K562 (cell line): Measurements from ENCODE around the gene TXNRD2. TPM values are rescaled to one million over a fixed set of nuclear protein-coding genes. Genes with fewer than 3 reads are reported as not detected.

Experiments used
- CBFB ChIP-seq: sonication (generic); formaldehyde crosslinking; IDR thresholded peaks from 2 replicates; pipeline ENCODE4 v1.4.0; 2020; ENCODE audit warnings: mild to moderate bottlenecking, missing genetic modification reagents
- CCNT2 ChIP-seq: IDR thresholded peaks from 2 replicates; pipeline ENCODE4 v1.6.1; 2011; ENCODE audit warnings: borderline replicate concordance, low read depth, mild to moderate bottlenecking, moderate library complexity, mixed read lengths, low read length; ENCODE audit not compliant: insufficient read length; ENCODE audit errors: extremely low read depth
- DMBX1 ChIP-seq: fragments of 250-450 bp; sonication (Bioruptor Pico); IDR thresholded peaks from 2 replicates; pipeline ENCODE4 v1.8.0; 2022; ENCODE audit warnings: inconsistent platforms, mild to moderate bottlenecking, moderate library complexity, borderline replicate concordance
- EP300 ChIP-seq: IDR thresholded peaks from 2 replicates; pipeline ENCODE4 v1.6.1; 2012; ENCODE audit warnings: low read length, improper control_type of control experiment
- FOXM1 ChIP-seq, 2 experiments: fragments of 450-650 bp in 1 of 2; sonication (generic) in 1 of 2; formaldehyde crosslinking in 1 of 2; IDR thresholded peaks; 2 replicates each; pipeline versions ENCODE4 v1.6.1 to v1.9.0; 2017 to 2022; ENCODE audit warnings: low read depth in 2 of 2, mild to moderate bottlenecking in 2 of 2, missing genetic modification reagents in 1 of 2, moderate library complexity in 1 of 2
- GMEB1 ChIP-seq: fragments of 250-450 bp; sonication (Bioruptor Pico); IDR thresholded peaks from 2 replicates; pipeline ENCODE4 v1.4.0; 2020; ENCODE audit warnings: mild to moderate bottlenecking
- MYNN ChIP-seq, 2 experiments: sonication (generic); formaldehyde crosslinking in 1 of 2; IDR thresholded peaks; 2 replicates each; pipeline versions ENCODE4 v1.5.0 to v1.6.1; 2016 to 2020; ENCODE audit warnings: antibody characterized with exemption in 1 of 2, missing genetic modification reagents in 1 of 2
- NELFE ChIP-seq: IDR thresholded peaks from 2 replicates; pipeline ENCODE4 v1.6.1; 2011; ENCODE audit warnings: mild to moderate bottlenecking; ENCODE audit not compliant: insufficient read depth, insufficient read length
- PTTG1 ChIP-seq: fragments of 450-650 bp; IDR thresholded peaks from 2 replicates; pipeline ENCODE4 v1.6.1; 2016; ENCODE audit warnings: low read depth, mild to moderate bottlenecking, missing genetic modification characterization, missing compliant biosample characterization
- RBM34 ChIP-seq: fragments of 200-400 bp; formaldehyde crosslinking; IDR thresholded peaks from 2 replicates; pipeline ENCODE4 v1.6.1; 2018; ENCODE audit warnings: low read length, borderline replicate concordance; ENCODE audit not compliant: insufficient read depth
- RNF2 ChIP-seq: sonication (generic); IDR thresholded peaks from 2 replicates; pipeline ENCODE4 v1.6.1; 2016
- TBL1XR1 ChIP-seq, 2 experiments: IDR thresholded peaks; 2 replicates each; pipeline ENCODE4 v1.6.1; 2012; ENCODE audit warnings: improper control_type of control experiment in 2 of 2, low read length in 2 of 2, mild to moderate bottlenecking in 1 of 2
- TRIM24 ChIP-seq, 2 experiments: fragments of 450-650 bp; IDR thresholded peaks; 2 replicates each; pipeline ENCODE4 v1.6.1; 2016
- ZNF174 ChIP-seq: fragments of 250-450 bp; sonication (Bioruptor Pico); IDR thresholded peaks from 2 replicates; pipeline ENCODE4 v1.4.0; 2020; ENCODE audit warnings: mild to moderate bottlenecking
- ZNF3 ChIP-seq: fragments of 250-450 bp; sonication (Bioruptor Pico); IDR thresholded peaks from 2 replicates; pipeline ENCODE4 v1.5.0; 2021; ENCODE audit warnings: mild to moderate bottlenecking, moderate library complexity
- ZNF507 ChIP-seq: conservative IDR thresholded peaks from 2 replicates; pipeline ENCODE4 v1.6.1; 2017; ENCODE audit warnings: missing genetic modification characterization, missing compliant biosample characterization
- ZNF551 ChIP-seq: fragments of 250-450 bp; sonication (Bioruptor Pico); IDR thresholded peaks from 2 replicates; pipeline ENCODE4 v1.5.0; 2021; ENCODE audit warnings: mild to moderate bottlenecking, moderate library complexity
- ZNF695 ChIP-seq: fragments of 450-650 bp; formaldehyde crosslinking; IDR thresholded peaks from 2 replicates; pipeline ENCODE4 v1.4.0; 2020; ENCODE audit warnings: mild to moderate bottlenecking, moderate library complexity
- ZNF699 ChIP-seq: fragments of 250-450 bp; sonication (Bioruptor Pico); IDR thresholded peaks from 2 replicates; pipeline ENCODE4 v1.8.0; 2021; ENCODE audit warnings: mild to moderate bottlenecking, moderate library complexity; ENCODE audit not compliant: insufficient replicate concordance
- ZNF79 ChIP-seq: fragments of 250-450 bp; sonication (Bioruptor Pico); IDR thresholded peaks from 2 replicates; pipeline ENCODE4 v1.4.0; 2020; ENCODE audit warnings: low read depth, mild to moderate bottlenecking, moderate library complexity
- polyA plus RNA-seq, 8 experiments: library from polyadenylated mRNA; depleted of rRNA in 4 of 8; stranded (reverse) in 5 of 8; unstranded in 3 of 8; fragments of >200 nt; fragmentation: Nextera tagmentation in 2 of 8; fragmentation: Illumina TruSeq in 1 of 8; extraction: Ambion mirVana in 2 of 8; extraction: Trizol in 1 of 8; gene quantifications; 2 replicates each; pipeline versions ENCODE4 v1.2.1 to v1.2.3, GENCODE V29; 2011 to 2014; ENCODE audit warnings: inconsistent platforms in 1 of 8, missing spikeins in 1 of 8
- total RNA-seq, 7 experiments: library from RNA; depleted of rRNA in 6 of 7; stranded (reverse); fragments of >200 nt in 6 of 7; fragmentation: Illumina TruSeq in 2 of 7; extraction: Trizol in 2 of 7; gene quantifications; 2 replicates each; pipeline versions ENCODE4 v1.2.1 to v1.2.3, GENCODE V29; 2011 to 2021; ENCODE audit warnings: low replicate concordance in 1 of 7
- TF ChIP-seq, protein P1 (sequence below): fragments of 250-450 bp; sonication (Bioruptor Pico); IDR thresholded peaks from 2 replicates; pipeline ENCODE4 v1.9.0; 2021; ENCODE audit warnings: mild to moderate bottlenecking, inconsistent platforms
- TF ChIP-seq, protein P2 (sequence below), 2 experiments: fragments of 250-450 bp in 1 of 2; fragments of 450-650 bp in 1 of 2; sonication (Bioruptor Pico) in 1 of 2; IDR thresholded peaks; 2 replicates each; pipeline versions ENCODE4 v1.6.1 to v1.8.0; 2016 to 2021; ENCODE audit warnings: mild to moderate bottlenecking in 2 of 2, moderate library complexity in 2 of 2, missing compliant biosample characterization in 1 of 2, missing genetic modification characterization in 1 of 2

Gene TXNRD2
- total and polyA plus RNA-seq, 9 of the 15 experiments (the other 6 are each of a cell fraction or from before 2014, with no cell fraction given), result 3.3 to 80.2 (median 49.4) TPM

GRCh38 chr22:19909350-19910179 lies 32.1 kb downstream of the TXNRD2 start (continued):
- TF ChIP-seq, protein P1, sequence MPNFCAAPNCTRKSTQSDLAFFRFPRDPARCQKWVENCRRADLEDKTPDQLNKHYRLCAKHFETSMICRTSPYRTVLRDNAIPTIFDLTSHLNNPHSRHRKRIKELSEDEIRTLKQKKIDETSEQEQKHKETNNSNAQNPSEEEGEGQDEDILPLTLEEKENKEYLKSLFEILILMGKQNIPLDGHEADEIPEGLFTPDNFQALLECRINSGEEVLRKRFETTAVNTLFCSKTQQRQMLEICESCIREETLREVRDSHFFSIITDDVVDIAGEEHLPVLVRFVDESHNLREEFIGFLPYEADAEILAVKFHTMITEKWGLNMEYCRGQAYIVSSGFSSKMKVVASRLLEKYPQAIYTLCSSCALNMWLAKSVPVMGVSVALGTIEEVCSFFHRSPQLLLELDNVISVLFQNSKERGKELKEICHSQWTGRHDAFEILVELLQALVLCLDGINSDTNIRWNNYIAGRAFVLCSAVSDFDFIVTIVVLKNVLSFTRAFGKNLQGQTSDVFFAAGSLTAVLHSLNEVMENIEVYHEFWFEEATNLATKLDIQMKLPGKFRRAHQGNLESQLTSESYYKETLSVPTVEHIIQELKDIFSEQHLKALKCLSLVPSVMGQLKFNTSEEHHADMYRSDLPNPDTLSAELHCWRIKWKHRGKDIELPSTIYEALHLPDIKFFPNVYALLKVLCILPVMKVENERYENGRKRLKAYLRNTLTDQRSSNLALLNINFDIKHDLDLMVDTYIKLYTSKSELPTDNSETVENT (CRISPR knock-in tag), result peak; percentile 75; the same call in 1 of the 2 replicates
- TF ChIP-seq ZNF551 (CRISPR knock-in tag) (no peak), ZNF174 (CRISPR knock-in tag) (no peak), GMEB1 (CRISPR knock-in tag) (no peak), RNF2 (no peak), TRIM24 (IDR thresholded peaks at IDR 0.05) (peak; percentile 78 to 83), FOXM1 (IDR thresholded peaks at IDR 0.05; ENCODE audit: low read depth) (no peak), FOXM1 (CRISPR knock-in tag; IDR thresholded peaks at IDR 0.05; ENCODE audit: low read depth) (no peak), EP300 (peak; percentile 51), CCNT2 (no peak), ZNF79 (CRISPR knock-in tag) (no peak), ZNF695 (CRISPR knock-in tag) (0 out of 2 replicates have a peak, but pooled peaks have one; percentile 23), CBFB (no peak), MYNN (IDR thresholded peaks at IDR 0.05) (peak; percentile 51; the same call in 1 of the 2 replicates), MYNN (CRISPR knock-in tag; IDR thresholded peaks at IDR 0.05) (no peak), TBL1XR1 (IDR thresholded peaks at IDR 0.05; ENCODE audit: low read length in 2 of 2) (peak; percentile 85 to 92; a peak in 3 of 4 replicates), ZNF507 (tag) (no peak), RBM34 (no peak), NELFE (no peak), PTTG1 (tag) (no peak), DMBX1 (CRISPR knock-in tag) (no peak), ZNF699 (CRISPR knock-in tag) (no peak), ZNF3 (CRISPR knock-in tag) (no peak; the same call in 1 of the 2 replicates)
- TF ChIP-seq, protein P2, sequence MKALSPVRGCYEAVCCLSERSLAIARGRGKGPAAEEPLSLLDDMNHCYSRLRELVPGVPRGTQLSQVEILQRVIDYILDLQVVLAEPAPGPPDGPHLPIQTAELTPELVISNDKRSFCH (CRISPR knock-in tag; IDR thresholded peaks at IDR 0.05), result no peak
- TF ChIP-seq, protein P2 (tag; IDR thresholded peaks at IDR 0.05), result peak; percentile 85
